Smooth muscle cell (in vitro differentiated cells): ENCODE measurements around the gene ZNF672. TPM values are rescaled to one million over a fixed set of nuclear protein-coding genes. Genes with fewer than 3 reads are reported as not detected.
A peak's percentile ranks its signal among the peaks of the same experiment; 100 is the strongest.

Experiments used
- DNase-seq: peaks from one replicate; lab custom pipeline; 2025; ENCODE audit not compliant: unreplicated experiment; lab: John Stamatoyannopoulos, UW
- H2AFZ ChIP-seq: fragments of 200-600 bp; sonication (generic); 2 replicates; pipeline ENCODE4 v1.6.0; 2016; ENCODE audit warnings: antibody characterized with exemption, low read depth, mild to moderate bottlenecking
- H3F3A ChIP-seq: fragments of 200-600 bp; sonication (generic); 2 replicates; pipeline ENCODE4 v1.6.0; 2017; ENCODE audit warnings: antibody characterized with exemption, low read depth
- H3K27ac ChIP-seq: fragments of 200-600 bp; sonication (generic); 2 replicates; pipeline ENCODE4 v1.5.1; 2016; ENCODE audit warnings: low read depth, mild to moderate bottlenecking
- H3K27me3 ChIP-seq: fragments of 200-600 bp; sonication (generic); 2 replicates; pipeline ENCODE4 v1.6.1; 2016; ENCODE audit warnings: low read depth, mild to moderate bottlenecking
- H3K36me3 ChIP-seq: fragments of 200-600 bp; sonication (generic); 2 replicates; pipeline ENCODE4 v1.5.1; 2016; ENCODE audit warnings: low read depth
- H3K4me1 ChIP-seq: fragments of 200-600 bp; sonication (generic); 2 replicates; pipeline ENCODE4 v1.5.1; 2016; ENCODE audit warnings: low read depth
- H3K4me2 ChIP-seq: fragments of 200-600 bp; sonication (generic); 2 replicates; pipeline ENCODE4 v1.6.0; 2016; ENCODE audit warnings: mild to moderate bottlenecking
- H3K4me3 ChIP-seq: fragments of 200-600 bp; sonication (generic); 2 replicates; pipeline ENCODE4 v1.5.1; 2016; ENCODE audit warnings: mild to moderate bottlenecking
- H3K79me2 ChIP-seq: fragments of 200-600 bp; sonication (generic); 2 replicates; pipeline ENCODE4 v1.6.0; 2016; ENCODE audit warnings: low read depth, mild to moderate bottlenecking
- H3K9ac ChIP-seq: fragments of 200-600 bp; sonication (generic); 2 replicates; pipeline ENCODE4 v1.6.0; 2016; ENCODE audit warnings: low read depth
- H3K9me3 ChIP-seq: fragments of 200-600 bp; sonication (generic); replicated peaks from 2 replicates; pipeline ENCODE4 v1.5.1; 2016; ENCODE audit warnings: low read depth
- H4K20me1 ChIP-seq: fragments of 200-600 bp; sonication (generic); 2 replicates; pipeline ENCODE4 v1.6.0; 2016; ENCODE audit warnings: low read depth
- CTCF ChIP-seq: fragments of 200-600 bp; sonication (generic); IDR thresholded peaks from 2 replicates; pipeline ENCODE4 v1.5.1; 2017; ENCODE audit warnings: borderline replicate concordance, mild to moderate bottlenecking, antibody characterized with exemption; ENCODE audit not compliant: insufficient read depth, poor library complexity, severe bottlenecking
- WGBS: methylation state at CpG from one replicate; pipeline ENCODE4 v1.1.7; 2016; ENCODE audit warnings: low lambda C conversion rate; 5-methylcytosine and 5-hydroxymethylcytosine counted together
- polyA plus RNA-seq: library from polyadenylated mRNA; unstranded; fragments of >200 nt; fragmentation: Nextera tagmentation; extraction: Ambion mirVana; gene quantifications from 2 replicates; pipeline ENCODE4 v1.2.1, GENCODE V29; 2016
- total RNA-seq: library from RNA; depleted of rRNA; stranded (reverse); fragments of >200 nt; gene quantifications from 2 replicates; pipeline ENCODE4 v1.2.3, GENCODE V29; 2014

The ZNF672 gene
- total and polyA plus RNA-seq, 2 experiments from 2014 or later: 25.8 to 28.7 TPM

GRCh38 chr1:248862695-248862997, 24.6 kb downstream of the ZNF672 start:
- H4K20me1 ChIP-seq: no peaks in the 10 kb centered on the region
- H3K36me3 ChIP-seq: no peaks in the 10 kb centered on the region
- peak overlapping the region; percentile 90 for H3K4me2 ChIP-seq
- DNase-seq: no peak
- TF ChIP-seq CTCF: no peak
- no peak overlapping the region for H3K9ac ChIP-seq
- peaks cover 14% of the 10 kb centered on the region for H3K4me1 ChIP-seq
- peaks cover 8% of the 10 kb centered on the region for H3F3A ChIP-seq
- no peaks in the 10 kb centered on the region for H3K79me2 ChIP-seq
- peak overlapping the region; percentile 52 for H2AFZ ChIP-seq
- WGBS: 21% methylated on average over 4 of the region's 4 CpGs
- no peaks in the 10 kb centered on the region for H3K27me3 ChIP-seq
- peak overlapping the region; percentile 54 for H3K4me3 ChIP-seq
- no peak overlapping the region for H3K27ac ChIP-seq
- H3K9me3 ChIP-seq: no peaks in the 10 kb centered on the region

DNA sequence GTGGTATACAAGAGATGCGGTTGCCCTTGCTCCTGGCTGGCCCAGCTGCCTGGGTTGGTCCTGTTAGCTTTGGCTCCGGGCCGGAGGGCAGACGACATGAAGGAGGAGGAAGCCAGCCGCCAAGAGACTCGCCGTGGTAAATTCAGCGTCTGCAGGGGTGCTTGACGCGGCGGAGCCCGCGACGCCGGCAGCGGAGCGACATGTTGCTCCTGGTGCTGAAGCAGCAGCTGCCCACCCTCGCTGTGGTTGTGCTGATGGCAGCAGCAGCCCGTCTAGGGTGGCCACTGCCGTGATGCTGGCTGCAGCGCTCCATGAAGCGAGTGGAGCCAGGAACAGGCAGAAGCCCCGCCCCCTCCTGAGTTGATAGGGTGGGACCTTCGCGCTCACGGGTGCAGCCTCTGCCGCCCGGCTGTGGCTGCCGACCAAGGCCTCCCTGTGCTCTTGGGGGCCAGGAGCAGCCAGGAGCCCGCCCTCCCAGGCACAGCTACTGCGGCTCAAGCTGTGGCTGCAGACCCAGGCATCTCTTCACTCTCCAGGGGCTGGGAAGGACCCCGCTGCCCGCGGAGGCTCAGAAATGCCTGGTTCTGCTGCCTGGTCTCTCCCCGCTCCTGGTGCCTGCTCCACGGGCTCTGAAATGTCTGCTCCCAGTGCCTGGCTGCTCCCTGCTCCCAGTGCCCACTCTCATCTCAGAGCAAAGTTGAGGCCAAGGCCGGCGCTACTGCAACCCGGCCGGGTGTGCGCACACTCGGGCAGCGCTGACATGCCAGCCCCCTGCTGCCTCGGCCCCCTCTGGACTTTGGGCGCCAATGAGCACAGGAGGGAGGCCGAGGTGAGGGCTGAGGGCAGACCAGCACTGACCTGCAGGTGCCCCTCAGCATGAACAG, 25.2 kb downstream of the ZNF672 start:
- no peaks in the 10 kb centered on the region for H4K20me1 ChIP-seq
- 14% methylated on average over 45 of the region's 46 CpGs for WGBS
- H3K27ac ChIP-seq: no peak overlapping the region

DNA sequence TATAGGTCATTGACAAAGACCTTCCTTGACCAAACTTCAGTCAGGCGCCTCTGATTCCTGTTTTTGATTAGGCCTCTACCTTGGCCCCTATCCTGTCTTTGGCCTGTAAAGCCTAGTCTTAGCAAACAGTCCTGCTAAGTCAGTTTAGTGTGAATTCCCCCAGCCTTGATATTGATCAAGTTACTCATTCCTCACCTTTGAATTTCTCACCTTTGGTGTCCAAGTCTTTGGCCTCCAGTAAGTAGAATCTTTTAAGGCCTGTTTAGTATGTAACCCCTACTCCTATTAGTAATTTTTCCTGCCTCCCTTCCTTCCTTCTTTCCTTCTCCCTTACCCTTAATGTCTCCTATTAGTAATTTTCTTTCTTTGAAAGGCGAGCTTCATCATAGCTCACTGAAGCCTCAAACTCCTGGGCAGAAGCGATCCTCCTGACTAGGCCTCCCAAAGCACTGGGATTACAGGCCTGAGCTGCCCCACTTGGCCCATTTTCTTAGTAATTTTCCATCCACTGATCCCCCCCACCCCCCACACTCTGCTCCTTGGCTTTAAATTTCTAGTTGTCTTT, 33.9 kb downstream of the ZNF672 start:
- no peak for TF ChIP-seq CTCF
- Histone ChIP-seq H3K4me1 (no peaks in the 10 kb centered on the region), H2AFZ (peak overlapping the region; percentile 36), H3K36me3 (no peaks in the 10 kb centered on the region), H3K9ac (no peak overlapping the region), H3K79me2 (no peaks in the 10 kb centered on the region), H3K27me3 (no peaks in the 10 kb centered on the region), H4K20me1 (no peaks in the 10 kb centered on the region), H3K9me3 (no peaks in the 10 kb centered on the region), H3K4me3 (peak overlapping the region; percentile 83), H3K27ac (peak overlapping the region; percentile 93), H3F3A (peaks cover 15% of the 10 kb centered on the region), H3K4me2 (peak overlapping the region; percentile 91)
- 100% methylated on average over 3 of the region's 3 CpGs for WGBS
- DNase-seq: no peak

More for the DNA sequence above, 25.2 kb downstream of the ZNF672 start:
- H3K36me3 ChIP-seq: no peaks in the 10 kb centered on the region
- DNase-seq: peak; percentile 67
- no peaks in the 10 kb centered on the region for H3K79me2 ChIP-seq
- H3K4me3 ChIP-seq: peak overlapping the region; percentile 54
- H3K9ac ChIP-seq: no peak overlapping the region
- H3K4me1 ChIP-seq: peaks cover 11% of the 10 kb centered on the region
- TF ChIP-seq CTCF: no peak
- H3K27me3 ChIP-seq: no peaks in the 10 kb centered on the region
- H3F3A ChIP-seq: peaks cover 8% of the 10 kb centered on the region
- peak overlapping the region; percentile 52 for H2AFZ ChIP-seq
- H3K4me2 ChIP-seq: peak overlapping the region; percentile 90
- H3K9me3 ChIP-seq: no peaks in the 10 kb centered on the region
